Esophagus muscularis mucosa (tissue), 3 donors: ENCODE data around the gene MYH6.

Experiments
- CTCF ChIP-seq, 3 experiments: fragments of 200-600 bp in 2 of 3; fragments of 450-650 bp in 1 of 3; sonication (generic) in 2 of 3; IDR thresholded peaks; one replicate each; pipeline ENCODE4 v1.5.1; 2017 to 2019; ENCODE audit warnings: antibody characterized with exemption in 3 of 3, mild to moderate bottlenecking in 2 of 3, moderate library complexity in 1 of 3
- POLR2A ChIP-seq: fragments of 450-650 bp; IDR thresholded peaks from one replicate; pipeline ENCODE4 v1.6.1; 2017; ENCODE audit warnings: antibody characterized with exemption, moderate library complexity, mild to moderate bottlenecking, low read depth
- POLR2AphosphoS5 ChIP-seq, 2 donors: sonication (generic); formaldehyde crosslinking; IDR thresholded peaks; one replicate each; pipeline ENCODE4 v1.6.1; 2017; ENCODE audit warnings: antibody characterized with exemption in 2 of 2

DNA sequence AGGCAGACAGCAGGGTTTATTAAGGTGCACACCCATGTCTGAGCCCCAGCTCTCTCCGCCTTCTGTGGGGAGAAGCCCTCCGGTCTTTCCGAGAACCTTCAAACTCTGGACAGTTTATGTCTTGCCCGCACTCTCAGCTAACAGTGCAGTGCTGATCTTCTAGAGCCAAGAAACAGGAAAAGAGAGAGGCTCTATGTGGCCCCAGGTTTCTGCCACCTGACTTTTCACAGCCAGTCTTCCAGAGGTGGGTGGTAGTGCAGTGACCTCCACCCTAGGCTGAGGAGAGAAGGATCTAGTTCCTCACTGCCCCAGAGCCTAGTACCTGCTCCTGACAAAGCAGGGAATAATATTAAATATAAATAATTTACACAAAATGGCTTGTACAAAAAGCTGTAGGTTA lies 51.4 kb downstream of the MYH6 start:
- TF ChIP-seq CTCF (IDR thresholded peaks at IDR 0.05) (no peak), POLR2A (no peak), POLR2AphosphoS5 (IDR thresholded peaks at IDR 0.05) (no peak)
